Duodenal mucosa (tissue), 2 donors: ENCODE results near the gene MAGEA2.
"Not testable (repeated sequence)": the region's sequence is repeated elsewhere in the genome, so short reads cannot be mapped to it uniquely, and the experiment has no call there.

Experiments
- H3K27ac ChIP-seq: one replicate; pipeline ENCODE4 v1.7.0; 2013; ENCODE audit warnings: low read depth, low read length
- H3K27me3 ChIP-seq, 2 donors: one replicate each; pipeline ENCODE4 v1.7.0; 2013; ENCODE audit warnings: low read length in 2 of 2, control low read depth in 1 of 2; ENCODE audit not compliant: insufficient read depth in 2 of 2, control insufficient read depth in 1 of 2
- H3K36me3 ChIP-seq, 2 donors: one replicate each; pipeline ENCODE4 v1.7.0; 2013; ENCODE audit warnings: low read length in 2 of 2, control low read depth in 1 of 2; ENCODE audit not compliant: insufficient read depth in 2 of 2, control insufficient read depth in 1 of 2
- H3K4me1 ChIP-seq, 2 donors: one replicate each; pipeline ENCODE4 v1.7.0; 2013; ENCODE audit warnings: low read length in 2 of 2, control low read depth in 1 of 2; ENCODE audit not compliant: insufficient read depth in 2 of 2, control insufficient read depth in 1 of 2
- H3K4me3 ChIP-seq, 2 donors: one replicate each; pipeline ENCODE4 v1.7.0; 2013; ENCODE audit warnings: low read length in 2 of 2, low read depth in 1 of 2
- H3K9ac ChIP-seq, 2 donors: one replicate each; pipeline ENCODE4 v1.7.0; 2013; ENCODE audit warnings: low read length in 2 of 2, low read depth in 1 of 2
- H3K9me3 ChIP-seq, 2 donors: one replicate each; pipeline ENCODE4 v1.7.0; 2013; ENCODE audit warnings: low read length in 2 of 2, control low read depth in 1 of 2; ENCODE audit not compliant: control insufficient read depth in 1 of 2

Gene MAGEA2

DNA sequence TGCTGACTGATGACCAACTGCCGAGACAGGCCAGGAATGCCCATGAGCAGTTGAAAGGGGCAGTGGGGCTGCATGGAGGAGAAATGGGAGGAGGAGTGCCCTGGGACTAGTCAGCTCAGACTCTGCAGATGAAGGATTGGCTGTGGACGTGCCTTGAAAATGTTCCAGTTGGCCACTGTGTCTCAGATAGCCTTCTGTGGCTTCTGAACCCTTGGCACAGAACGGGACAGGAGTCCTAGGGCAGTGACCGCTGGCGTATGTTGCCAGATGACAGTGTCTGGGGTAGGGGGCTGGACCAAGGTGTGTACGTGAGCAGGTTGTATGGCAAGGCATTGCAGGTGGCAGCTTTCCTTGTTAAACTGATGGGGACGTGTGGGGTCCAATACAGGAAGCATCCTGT, 47.1 kb downstream of the MAGEA2 start:
- H3K4me1 ChIP-seq, H3K27me3 ChIP-seq, H3K4me3 ChIP-seq, H3K9ac ChIP-seq, H3K36me3 ChIP-seq, H3K9me3 ChIP-seq, H3K27ac ChIP-seq: not testable (repeated sequence)

GRCh38 chrX:152700390-152700789, 53.3 kb downstream of the MAGEA2 start:
- H3K4me3 ChIP-seq, H3K27me3 ChIP-seq, H3K4me1 ChIP-seq, H3K27ac ChIP-seq, H3K9ac ChIP-seq, H3K36me3 ChIP-seq, H3K9me3 ChIP-seq: not testable (repeated sequence)
